ENCODE data around the gene ZBTB4.

- no peak for TF ChIP-seq CTCF (IDR thresholded peaks at IDR 0.05; ENCODE audit: insufficient read depth, low read length, poor library complexity, severe bottlenecking)
- TF ChIP-seq EZH2phosphoT487 (conservative IDR thresholded peaks at IDR 0.05; ENCODE audit: low read length) = no peak
These were observed 10.7 kb upstream of the ZBTB4 start for GRCh38 chr17:7490144-7490543.

All from SU-DHL-6 (cell line).